HepG2 (cell line): ENCODE results near the gene NIBAN1. TPM values are rescaled to one million over a fixed set of nuclear protein-coding genes. Genes with fewer than 3 reads are reported as not detected.
A peak's percentile ranks its signal among the peaks of the same experiment; 100 is the strongest.

Experiments
- ATF5 ChIP-seq: sonication (generic); formaldehyde crosslinking; IDR thresholded peaks from 2 replicates; pipeline ENCODE4 v1.4.0; 2020; ENCODE audit warnings: mild to moderate bottlenecking, low read depth, missing genetic modification reagents
- CENPT ChIP-seq: sonication (generic); formaldehyde crosslinking; IDR thresholded peaks from 2 replicates; pipeline ENCODE4 v1.8.0; 2022; ENCODE audit warnings: low read depth, mild to moderate bottlenecking, moderate library complexity, missing genetic modification reagents
- FOXA3 ChIP-seq: IDR thresholded peaks from 2 replicates; pipeline ENCODE4 v1.6.1; 2016; ENCODE audit warnings: missing genetic modification reagents, missing compliant biosample characterization
- FOXP4 ChIP-seq: sonication (generic); formaldehyde crosslinking; IDR thresholded peaks from 2 replicates; pipeline ENCODE4 v1.4.0; 2020; ENCODE audit warnings: missing genetic modification reagents
- IKZF4 ChIP-seq: sonication (generic); formaldehyde crosslinking; IDR thresholded peaks from 2 replicates; pipeline ENCODE4 v1.5.1; 2020; ENCODE audit warnings: borderline replicate concordance, mild to moderate bottlenecking, low read depth, missing genetic modification reagents; ENCODE audit errors: not compliant biosample characterization
- KDM5A ChIP-seq: fragments of 200-600 bp; sonication (generic); IDR thresholded peaks from 2 replicates; pipeline ENCODE4 v1.7.0; 2018; ENCODE audit warnings: antibody characterized with exemption, mild to moderate bottlenecking, low read length, borderline replicate concordance
- MEIS1 ChIP-seq: sonication (generic); formaldehyde crosslinking; IDR thresholded peaks from 2 replicates; pipeline ENCODE4 v1.9.0; 2021; ENCODE audit warnings: mild to moderate bottlenecking, missing genetic modification reagents, moderate library complexity, borderline replicate concordance
- MNT ChIP-seq: fragments of 450-650 bp; IDR thresholded peaks from 2 replicates; pipeline ENCODE4 v1.6.1; 2016
- NPAS2 ChIP-seq: sonication (generic); formaldehyde crosslinking; IDR thresholded peaks from 2 replicates; pipeline ENCODE4 v1.8.0; 2022; ENCODE audit warnings: mild to moderate bottlenecking, missing genetic modification reagents, borderline replicate concordance
- SAP130 ChIP-seq: IDR thresholded peaks from 2 replicates; pipeline ENCODE4 v1.6.1; 2016; ENCODE audit warnings: low read depth
- SKIL ChIP-seq: sonication (generic); formaldehyde crosslinking; IDR thresholded peaks from 2 replicates; pipeline ENCODE4 v1.8.0; 2022; ENCODE audit warnings: missing genetic modification reagents, mild to moderate bottlenecking, moderate library complexity, borderline replicate concordance
- TBL1XR1 ChIP-seq: fragments of 150-350 bp; IDR thresholded peaks from 2 replicates; pipeline ENCODE4 v1.6.1; 2014; ENCODE audit warnings: borderline replicate concordance, low read length; ENCODE audit not compliant: partially characterized antibody
- TCF7 ChIP-seq: sonication (generic); IDR thresholded peaks from 2 replicates; pipeline ENCODE4 v1.6.1; 2016; ENCODE audit warnings: antibody characterized with exemption, low read depth
- THAP7 ChIP-seq: sonication (generic); formaldehyde crosslinking; IDR thresholded peaks from 2 replicates; pipeline ENCODE4 v1.8.1; 2023; ENCODE audit warnings: mild to moderate bottlenecking, missing genetic modification reagents
- ZBTB42 ChIP-seq: sonication (generic); formaldehyde crosslinking; IDR thresholded peaks from 2 replicates; pipeline ENCODE4 v1.5.0; 2020; ENCODE audit warnings: mild to moderate bottlenecking, missing genetic modification reagents
- ZC3H13 ChIP-seq: sonication (generic); formaldehyde crosslinking; IDR thresholded peaks from 2 replicates; pipeline ENCODE4 v1.8.1; 2023; ENCODE audit warnings: mild to moderate bottlenecking, missing genetic modification reagents, moderate library complexity
- ZFP1 ChIP-seq: IDR thresholded peaks from 2 replicates; pipeline ENCODE4 v1.6.1; 2016
- ZNF326 ChIP-seq: sonication (generic); formaldehyde crosslinking; IDR thresholded peaks from 2 replicates; pipeline ENCODE4 v1.4.0; 2020; ENCODE audit warnings: missing genetic modification reagents, borderline replicate concordance
- ZNF512 ChIP-seq: sonication (generic); formaldehyde crosslinking; IDR thresholded peaks from 2 replicates; pipeline ENCODE4 v1.4.0; 2020; ENCODE audit warnings: mild to moderate bottlenecking, missing genetic modification reagents
- polyA plus RNA-seq, 8 experiments: library from polyadenylated mRNA; depleted of rRNA in 3 of 8; stranded (reverse) in 7 of 8; unstranded in 1 of 8; fragments of >200 nt; fragmentation: Illumina TruSeq in 4 of 8; extraction: Trizol in 4 of 8; gene quantifications; 2 replicates each; pipeline versions ENCODE4 v1.2.1 to v1.2.3, GENCODE V29; 2011 to 2016; ENCODE audit warnings: low read depth in 4 of 8, missing spikeins in 1 of 8, mixed read lengths in 1 of 8; ENCODE audit not compliant: insufficient read depth in 1 of 8
- total RNA-seq, 5 experiments: library from RNA; depleted of rRNA; stranded (reverse); fragments of >200 nt; fragmentation: Illumina TruSeq; extraction: Trizol; gene quantifications; 2 replicates each; pipeline ENCODE4 v1.2.3, GENCODE V29; 2016; ENCODE audit warnings: low read depth in 1 of 5

Gene NIBAN1
- total and polyA plus RNA-seq, 2 of the 13 experiments (the other 11 are each of a cell fraction or from before 2014, with no cell fraction given), result not detected

- TF ChIP-seq FOXP4 (CRISPR knock-in tag) (0 out of 2 replicates have a peak, but pooled peaks have one; percentile 23), MNT (no peak), ZC3H13 (no peak), ZBTB42 (CRISPR knock-in tag) (no peak), CENPT (no peak), TBL1XR1 (no peak), ZNF512 (CRISPR knock-in tag) (no peak), KDM5A (no peak), SAP130 (CRISPR knock-in tag) (no peak), ZNF326 (CRISPR knock-in tag) (no peak), NPAS2 (CRISPR knock-in tag) (no peak), THAP7 (CRISPR knock-in tag) (no peak), ZFP1 (CRISPR knock-in tag) (no peak), SKIL (CRISPR knock-in tag) (no peak), MEIS1 (CRISPR knock-in tag) (no peak), IKZF4 (no peak), TCF7 (0 out of 2 replicates have a peak, but pooled peaks have one; percentile 47), FOXA3 (CRISPR knock-in tag) (peak; percentile 80), ATF5 (no peak)
Measured at GRCh38 chr1:184975208-184975870, 1.0 kb upstream of the NIBAN1 start (continued).
